NK-92 treated with Interleukin-12 subunit alpha and Interleukin-12 subunit beta, amount 100 ng/mL, for 24 hours (cell line): Measurements from ENCODE around the gene PDCD1.

Source experiments
- DNase-seq: peaks from one replicate; lab custom pipeline; 2025; lab: John Stamatoyannopoulos, UW

Gene PDCD1

GRCh38 chr2:241895712-241896641, 37.3 kb upstream of the PDCD1 start:
- no peak for DNase-seq

- DNase-seq: no peak
Measured at GRCh38 chr2:241895427-241895711, 36.7 kb upstream of the PDCD1 start.

- DNase-seq: no peak
Measured at GRCh38 chr2:241894681-241895426, 36.2 kb upstream of the PDCD1 start.

- no peak for DNase-seq
Measured at GRCh38 chr2:241894056-241894641, 35.5 kb upstream of the PDCD1 start.

GRCh38 chr2:241893265-241893664, 34.6 kb upstream of the PDCD1 start:
- no peak for DNase-seq

- no peak for DNase-seq
Measured at GRCh38 chr2:241892299-241893137, 33.8 kb upstream of the PDCD1 start.

GRCh38 chr2:241891988-241892298, 33.2 kb upstream of the PDCD1 start:
- DNase-seq: no peak

- DNase-seq: no peak
Measured at GRCh38 chr2:241891315-241891987, 32.8 kb upstream of the PDCD1 start.

GRCh38 chr2:241890524-241891235, 32.0 kb upstream of the PDCD1 start:
- DNase-seq: no peak

- no peak for DNase-seq
Measured at GRCh38 chr2:241888641-241889040, 29.9 kb upstream of the PDCD1 start.

GRCh38 chr2:241887806-241888522, 29.3 kb upstream of the PDCD1 start:
- DNase-seq: no peak

- DNase-seq: no peak
Measured at GRCh38 chr2:241886840-241887447, 28.2 kb upstream of the PDCD1 start.

GRCh38 chr2:241885946-241886643, 27.4 kb upstream of the PDCD1 start:
- DNase-seq: no peak

GRCh38 chr2:241885291-241885945, 26.7 kb upstream of the PDCD1 start:
- no peak for DNase-seq

GRCh38 chr2:241884951-241885290, 26.2 kb upstream of the PDCD1 start:
- DNase-seq: no peak

- DNase-seq: no peak
Measured at GRCh38 chr2:241882091-241882625, 23.5 kb upstream of the PDCD1 start.

- DNase-seq: no peak
Measured at GRCh38 chr2:241880311-241881073, 21.8 kb upstream of the PDCD1 start.

- DNase-seq: no peak
Measured at GRCh38 chr2:241879326-241879725, 20.6 kb upstream of the PDCD1 start.
